8988T (cell line): ENCODE results near the gene OR1L1.

Experiments
- DNase-seq: peaks from one replicate; pipeline ENCODE4 v3.0.0; 2011

The OR1L1 gene

DNA sequence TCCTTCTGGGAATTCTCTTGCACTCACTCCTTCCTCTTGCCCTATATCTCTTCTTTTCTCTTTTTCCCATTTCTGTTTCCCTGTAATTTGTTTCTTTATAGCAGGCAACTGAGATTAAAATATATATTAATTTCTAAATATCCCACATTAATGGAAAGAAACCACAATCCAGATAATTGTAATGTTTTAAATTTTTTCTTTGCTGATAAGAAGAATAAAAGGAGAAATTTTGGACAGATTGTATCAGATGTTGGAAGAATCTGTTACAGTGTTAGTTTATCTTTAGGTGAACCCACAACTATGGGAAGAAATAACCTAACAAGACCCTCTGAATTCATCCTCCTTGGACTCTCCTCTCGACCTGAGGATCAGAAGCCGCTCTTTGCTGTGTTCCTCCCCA, at the start of gene OR1L1:
TSS of gene OR1L1 (plus strand) at position 301 of the 400 bp plus-strand sequence. CDS start at position 301, 0 bp downstream.
- DNase-seq, result no peak

DNA sequence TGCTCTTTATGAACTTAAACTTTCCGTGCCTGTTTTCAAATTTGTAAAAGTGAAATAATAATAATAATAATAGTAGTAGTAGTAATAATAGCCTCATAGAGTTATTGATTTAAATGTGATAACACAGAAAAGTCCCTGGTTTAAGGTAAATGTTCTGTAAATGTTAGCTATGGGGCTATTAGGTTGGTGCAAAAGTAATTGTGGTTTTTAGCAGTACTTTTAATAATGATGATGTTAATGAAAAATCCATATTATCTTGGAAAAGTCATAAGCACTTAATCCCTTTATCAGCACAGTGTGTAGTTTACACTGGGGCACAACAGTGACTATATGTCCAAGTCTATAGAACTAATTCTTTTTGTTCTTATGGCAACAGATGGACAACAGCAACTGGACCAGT, 47.2 kb upstream of the OR1L1 start, which contains the start of gene OR1Q1:
TSS of gene OR1Q1 (plus strand) at position 377 of the 400 bp plus-strand sequence. CDS start at position 377, 0 bp downstream.
- no peak for DNase-seq

- DNase-seq, result no peak
These were observed 41.5 kb upstream of the OR1L1 start for GRCh38 chr9:122619996-122620395.

DNA sequence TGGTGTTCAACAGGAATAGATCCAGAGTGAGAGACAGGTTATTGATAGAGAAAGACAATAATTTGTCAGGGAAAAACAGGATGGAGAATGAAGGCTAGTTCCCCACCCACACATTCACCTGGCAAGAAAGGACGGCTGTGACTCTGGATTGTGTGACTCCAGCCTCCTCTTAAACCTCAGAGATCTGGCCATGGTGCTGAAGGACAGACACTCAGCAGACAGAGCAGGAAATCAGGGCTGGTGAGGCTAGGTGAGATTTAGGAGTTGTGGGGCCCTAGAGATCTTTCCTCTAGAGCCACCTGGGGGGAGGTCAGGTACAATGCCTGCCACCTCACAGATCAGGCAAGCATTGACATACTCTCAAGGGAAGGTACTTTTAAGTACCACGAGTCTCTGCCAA, 19.3 kb upstream of the OR1L1 start:
- no peak for DNase-seq

DNA sequence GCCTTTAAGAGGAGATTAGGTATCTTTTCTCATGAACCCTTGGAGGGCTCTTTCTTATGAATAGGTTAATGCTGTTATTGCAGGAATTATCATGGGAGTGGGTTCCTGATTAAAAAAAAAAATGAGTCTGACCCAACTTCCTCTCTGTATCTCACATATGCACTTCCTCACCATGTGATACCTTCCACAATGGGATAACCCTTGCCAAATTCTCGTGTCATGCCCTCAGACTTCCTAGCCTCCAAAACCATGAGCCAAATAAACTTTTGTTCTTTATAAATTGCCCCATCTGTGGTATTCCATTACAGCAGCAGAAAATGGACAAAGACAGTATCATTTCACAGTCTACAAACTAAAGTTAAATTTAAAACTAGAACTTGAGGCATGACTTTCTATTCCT, 5.1 kb upstream of the OR1L1 start:
- no peak for DNase-seq

DNA sequence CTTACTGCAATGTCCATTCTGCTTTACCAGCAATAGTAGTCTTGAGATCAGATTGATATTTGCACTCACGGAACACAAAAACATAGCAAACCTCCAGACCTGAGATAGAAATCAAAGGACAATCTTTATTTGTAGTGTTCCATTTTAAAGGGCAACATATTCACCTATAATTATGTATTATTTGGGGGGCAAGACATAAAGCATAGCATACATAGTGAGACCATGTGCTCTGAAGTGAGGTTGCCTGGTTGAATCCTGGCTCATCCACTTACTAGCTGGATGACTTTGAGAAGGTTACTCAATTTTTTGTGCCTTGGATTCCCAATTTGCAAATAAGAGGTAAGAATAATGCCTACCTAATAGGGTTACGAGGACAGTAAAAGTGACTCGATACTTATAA, 4.0 kb upstream of the OR1L1 start, which contains the start of gene OR1B1:
TSS of gene OR1B1 (minus strand) at position 101 of the 400 bp plus-strand sequence.
- no peak for DNase-seq

DNA sequence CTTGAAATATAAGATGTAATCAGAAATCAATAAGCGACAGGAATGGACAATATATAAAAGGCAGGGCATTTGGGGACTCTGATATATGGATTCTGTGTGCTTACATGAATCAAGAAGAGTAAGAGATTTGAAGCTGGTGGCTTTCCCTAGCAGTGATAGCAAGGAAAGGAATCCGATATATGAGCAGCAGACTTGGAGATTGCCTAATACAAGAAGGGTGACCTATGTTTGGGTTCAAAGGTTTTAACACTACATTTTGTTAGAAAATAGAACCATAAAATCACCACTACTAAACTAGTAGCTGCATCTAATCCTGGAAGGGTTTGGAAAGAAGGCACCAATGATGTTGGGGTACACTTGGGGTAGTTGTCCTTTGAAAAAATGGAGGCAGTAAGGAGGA, 11.0 kb downstream of the OR1L1 start:
- no peak for DNase-seq

DNA sequence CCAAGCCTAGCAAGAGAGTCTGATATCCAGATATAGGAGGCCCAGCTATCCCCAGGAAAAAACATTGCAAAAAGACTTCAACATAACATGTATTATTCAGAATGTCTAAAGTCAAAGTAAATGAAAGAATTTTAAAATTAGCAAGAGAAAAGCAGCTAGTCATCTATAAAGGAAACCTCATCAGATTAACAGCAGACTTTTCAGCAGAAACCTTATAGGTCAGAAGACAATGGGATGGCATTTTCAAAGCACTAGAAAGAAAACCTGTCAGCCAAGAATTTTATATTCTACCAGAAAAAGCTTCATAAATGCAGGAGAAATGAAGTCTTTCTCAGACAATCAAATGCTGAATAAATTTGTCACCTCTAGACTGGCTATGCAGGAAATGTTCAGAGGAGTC, 23.3 kb downstream of the OR1L1 start:
- no peak for DNase-seq

DNA sequence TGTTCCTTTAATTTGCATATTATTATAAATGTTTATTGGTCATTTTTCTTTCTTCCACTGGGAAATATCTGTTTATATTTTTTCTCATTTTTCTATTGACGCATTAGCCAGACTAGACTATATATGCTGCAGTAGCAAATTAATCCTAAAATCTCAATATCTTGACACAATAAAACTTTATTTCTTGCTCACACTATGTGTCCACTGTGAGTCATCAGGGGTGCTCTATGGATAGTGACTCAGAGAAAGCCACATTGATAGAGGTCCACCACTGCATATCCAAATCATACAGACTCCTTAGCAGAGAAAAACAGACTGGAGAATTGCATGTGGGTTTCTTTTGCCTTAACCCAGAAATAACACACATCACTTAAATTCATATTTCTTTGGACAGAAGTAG, 34.2 kb downstream of the OR1L1 start:
- DNase-seq, result no peak
